ENCODE data around the gene MRPL55. TPM values are rescaled to one million over a fixed set of nuclear protein-coding genes. Genes with fewer than 3 reads are reported as not detected.

The MRPL55 gene
- total RNA-seq, 1 experiment from 2014 or later, result 57.1 TPM

- DNase-seq (ENCODE audit: low read depth, low spot score) (no peak), ATAC-seq (no peak)
- H3K4me3 ChIP-seq (replicated peaks in 1 of 2; ENCODE audit: low read depth in 1 of 2, low read length in 2 of 2), result no peak overlapping the region
Measured at GRCh38 chr1:228068359-228068758, 40.7 kb downstream of the MRPL55 start.

More at GRCh38 chr1:228068359-228068758, 40.7 kb downstream of the MRPL55 start:
- ChIA-PET RAD21 (ENCODE audit: low non-redundant PET in 1 of 2, low total read pairs in 2 of 2, uncharacterized antibody in 2 of 2, unreplicated experiment in 2 of 2) (no interaction called here), CTCF (no interaction called here), POLR2A (no interaction called here)
- Histone ChIP-seq H2AFZ (ENCODE audit: low read depth, low read length, poor library complexity, severe bottlenecking) (no peak overlapping the region), H3K27ac (ENCODE audit: low read depth, low read length) (no peak overlapping the region), H3K9me2 (ENCODE audit: insufficient read depth) (no peaks in the 10 kb centered on the region), H3K27me3 (ENCODE audit: insufficient read depth, low read length) (0 out of 2 replicates have a peak, but pooled peaks cover 6% of the 10 kb centered on the region), H3K9me3 (ENCODE audit: control insufficient read depth in 1 of 2, insufficient read depth in 1 of 2, low read depth in 1 of 2, low read length in 2 of 2) (no peaks in the 10 kb centered on the region), H3K9ac (ENCODE audit: low read length) (no peak overlapping the region), H4K20me1 (ENCODE audit: insufficient read depth) (no peaks in the 10 kb centered on the region), H3K4me1 (ENCODE audit: control insufficient read depth in 1 of 2, insufficient read depth in 2 of 2, low read length in 2 of 2) (no peaks in the 10 kb centered on the region), H3K36me3 (ENCODE audit: control insufficient read depth in 1 of 2, insufficient read depth in 2 of 2, low read length in 2 of 2) (no peaks in the 10 kb centered on the region), H3K79me2 (ENCODE audit: insufficient read depth, low read length) (no peaks in the 10 kb centered on the region), H3K4me2 (ENCODE audit: low read length) (no peak overlapping the region)
- TF ChIP-seq POLR2A (IDR thresholded peaks at IDR 0.05; ENCODE audit: borderline replicate concordance, extremely low read depth, insufficient read depth, insufficient read length), result no peak
- TF ChIP-seq ZFX (IDR thresholded peaks at IDR 0.05), result no peak
- no peak for TF ChIP-seq MAX (IDR thresholded peaks at IDR 0.05)
- no peak for TF ChIP-seq RAD21 (IDR thresholded peaks at IDR 0.05; ENCODE audit: low read depth)
- no peak for TF ChIP-seq FOSL1 (IDR thresholded peaks at IDR 0.05; ENCODE audit: low read depth)
- TF ChIP-seq EGR1 (IDR thresholded peaks at IDR 0.05; ENCODE audit: low read depth), result no peak
- no peak for TF ChIP-seq ATF3 (IDR thresholded peaks at IDR 0.05)
- no peak for TF ChIP-seq SP1 (IDR thresholded peaks at IDR 0.05; ENCODE audit: low read depth)
- TF ChIP-seq POLR2AphosphoS5 (IDR thresholded peaks at IDR 0.05; ENCODE audit: low read depth, low read length), result no peak
- TF ChIP-seq EZH2 (IDR thresholded peaks at IDR 0.05), result no peak
- no peak for TF ChIP-seq TCF7L2 (IDR thresholded peaks at IDR 0.05; ENCODE audit: borderline replicate concordance, extremely low read depth, insufficient read depth, insufficient read length)
- TF ChIP-seq CBX3 (IDR thresholded peaks at IDR 0.05; ENCODE audit: low read depth), result no peak
- no peak for TF ChIP-seq ZBTB33 (IDR thresholded peaks at IDR 0.05; ENCODE audit: extremely low read depth, insufficient replicate concordance, low read length)
- TF ChIP-seq CEBPB (IDR thresholded peaks at IDR 0.05; ENCODE audit: low read depth), result no peak
- no peak for TF ChIP-seq YY1 (IDR thresholded peaks at IDR 0.05; ENCODE audit: extremely low read depth, insufficient replicate concordance, low read depth, low read length)
- TF ChIP-seq SRF (IDR thresholded peaks at IDR 0.05; ENCODE audit: low read depth), result no peak
- TF ChIP-seq JUND (IDR thresholded peaks at IDR 0.05), result no peak
- no peak for TF ChIP-seq ELF1 (IDR thresholded peaks at IDR 0.05; ENCODE audit: borderline replicate concordance, low read depth)
- no peak for TF ChIP-seq ZNF274 (IDR thresholded peaks at IDR 0.05; ENCODE audit: low read depth, low read length)
- TF ChIP-seq SIN3A (IDR thresholded peaks at IDR 0.05; ENCODE audit: low read depth), result no peak
- intact Hi-C loops (cut with micrococcal nuclease), result no loop called here
- BruUV-seq (replicated peaks), result no TSS peak

Measured in HCT116 (cell line).